IMR-90 (cell line): ENCODE measurements around the gene PRSS16. TPM values are rescaled to one million over a fixed set of nuclear protein-coding genes. Genes with fewer than 3 reads are reported as not detected.

Experiments
- ATAC-seq: fragments of 200-7000 bp; cut with Tn5 transposase; 2 replicates; pipeline ENCODE4 v1.9.1; 2020; ENCODE audit warnings: low read depth, mild to moderate bottlenecking, moderate library complexity
- BruUV-seq: library from RNA; stranded (reverse); fragments of 400-500 nt; replicated peaks from 2 replicates; lab custom pipeline; 2021; lab: Mats Ljungman, UMichigan
- CTCF ChIA-PET: fragments of 300-600 bp; formaldehyde crosslinking; extraction: SDS; loops from one replicate; lab custom pipeline; 2021; ENCODE audit warnings: antibody characterized with exemption; lab: Yijun Ruan, JAX
- POLR2A ChIA-PET: fragments of 300-600 bp; sonication (Branson Sonifier 250); formaldehyde crosslinking; loops from one replicate; lab custom pipeline; 2022; ENCODE audit warnings: antibody characterized with exemption; ENCODE audit not compliant: unreplicated experiment; lab: Charles Lee
- DNase-seq: peaks from one replicate; pipeline ENCODE4 v3.0.0; 2013
- H2AFZ ChIP-seq: replicated peaks from 2 replicates; pipeline ENCODE3; 2013; ENCODE audit warnings: low read length, mild to moderate bottlenecking; ENCODE audit not compliant: poor library complexity
- H2AK5ac ChIP-seq: 2 replicates; pipeline ENCODE4 v1.6.1; 2013; ENCODE audit warnings: low read depth, low read length, inconsistent platforms
- H2AK9ac ChIP-seq: replicated peaks from 2 replicates; pipeline ENCODE3; 2013; ENCODE audit warnings: mild to moderate bottlenecking, low read depth, low read length, moderate library complexity; ENCODE audit not compliant: poor library complexity
- H2BK120ac ChIP-seq: 2 replicates; pipeline ENCODE4 v1.6.1; 2013; ENCODE audit warnings: low read depth, low read length, inconsistent platforms
- H2BK15ac ChIP-seq: 3 replicates; pipeline ENCODE4 v1.6.1; 2013; ENCODE audit warnings: low read depth, low read length, inconsistent platforms
- H2BK20ac ChIP-seq: 2 replicates; pipeline ENCODE4 v1.6.1; 2013; ENCODE audit warnings: low read depth, mild to moderate bottlenecking, inconsistent platforms, low read length, moderate library complexity
- H2BK5ac ChIP-seq: 2 replicates; pipeline ENCODE4 v1.6.1; 2013; ENCODE audit warnings: mild to moderate bottlenecking, low read depth, low read length, inconsistent platforms; ENCODE audit not compliant: poor library complexity, severe bottlenecking
- H3K14ac ChIP-seq: replicated peaks from 2 replicates; pipeline ENCODE4 v1.6.1; 2013; ENCODE audit warnings: low read depth, low read length, inconsistent platforms
- H3K18ac ChIP-seq: 2 replicates; pipeline ENCODE4 v1.6.1; 2013; ENCODE audit warnings: low read depth, low read length, control low read depth
- H3K23ac ChIP-seq: 2 replicates; pipeline ENCODE4 v1.6.1; 2013; ENCODE audit warnings: low read depth, low read length, inconsistent platforms
- H3K27ac ChIP-seq: 2 replicates; pipeline ENCODE4 v1.5.1; 2013; ENCODE audit warnings: mild to moderate bottlenecking, control low read depth, low read length; ENCODE audit not compliant: insufficient read depth
- H3K27me3 ChIP-seq: 2 replicates; pipeline ENCODE4 v1.6.1; 2013; ENCODE audit warnings: low read length; ENCODE audit not compliant: control insufficient read depth, insufficient read depth
- H3K36me3 ChIP-seq: 2 replicates; pipeline ENCODE4 v1.6.1; 2013; ENCODE audit warnings: low read length, mixed read lengths; ENCODE audit not compliant: control insufficient read depth, insufficient read depth
- H3K4ac ChIP-seq: 2 replicates; pipeline ENCODE4 v1.6.1; 2013; ENCODE audit warnings: low read depth, low read length, inconsistent platforms
- H3K4me1 ChIP-seq: 2 replicates; pipeline ENCODE4 v1.6.1; 2013; ENCODE audit warnings: low read length, mixed read lengths; ENCODE audit not compliant: control insufficient read depth, insufficient read depth
- H3K4me2 ChIP-seq: 2 replicates; pipeline ENCODE4 v1.6.1; 2013; ENCODE audit warnings: low read depth, mild to moderate bottlenecking, control low read depth, low read length, moderate library complexity
- H3K4me3 ChIP-seq: 2 replicates; pipeline ENCODE4 v1.5.1; 2013; ENCODE audit warnings: low read depth, mild to moderate bottlenecking, control low read depth, low read length, moderate library complexity; ENCODE audit not compliant: insufficient read depth
- H3K56ac ChIP-seq: 2 replicates; pipeline ENCODE4 v1.6.1; 2013; ENCODE audit warnings: low read length, inconsistent platforms; ENCODE audit not compliant: insufficient read depth; ENCODE audit errors: extremely low read depth
- H3K79me1 ChIP-seq, 2 experiments: 2 replicates each; pipeline ENCODE4 v1.6.1; 2013; ENCODE audit warnings: low read length in 2 of 2, inconsistent platforms in 1 of 2, low read depth in 1 of 2
- H3K9ac ChIP-seq: 2 replicates; pipeline ENCODE4 v1.6.1; 2013; ENCODE audit warnings: low read depth, low read length, control low read depth
- H3K9me1 ChIP-seq: 2 replicates; pipeline ENCODE4 v1.6.1; 2013; ENCODE audit warnings: low read length, inconsistent platforms; ENCODE audit not compliant: insufficient read depth
- H3K9me3 ChIP-seq: 2 replicates; pipeline ENCODE4 v1.6.1; 2013; ENCODE audit warnings: low read length; ENCODE audit not compliant: control insufficient read depth, insufficient read depth
- H4K20me1 ChIP-seq: 2 replicates; pipeline ENCODE4 v1.6.1; 2013; ENCODE audit warnings: low read length, inconsistent platforms; ENCODE audit not compliant: insufficient read depth
- H4K5ac ChIP-seq: 2 replicates; pipeline ENCODE4 v1.6.1; 2013; ENCODE audit warnings: mild to moderate bottlenecking, low read depth, low read length, control low read depth
- H4K8ac ChIP-seq, 2 experiments: 2 replicates each; pipeline ENCODE4 v1.6.1; 2013; ENCODE audit warnings: low read depth in 2 of 2, low read length in 2 of 2, control low read depth in 1 of 2, inconsistent platforms in 1 of 2
- H4K91ac ChIP-seq: 2 replicates; pipeline ENCODE4 v1.6.1; 2013; ENCODE audit warnings: low read depth, low read length, inconsistent platforms; ENCODE audit not compliant: insufficient read depth
- CEBPB ChIP-seq: IDR thresholded peaks from 2 replicates; pipeline ENCODE4 v1.6.1; 2012; ENCODE audit warnings: low read depth, low read length, improper control_type of control experiment
- MXI1 ChIP-seq: IDR thresholded peaks from 2 replicates; pipeline ENCODE4 v1.6.1; 2012; ENCODE audit warnings: low read depth, mild to moderate bottlenecking, low read length, moderate library complexity, borderline replicate concordance
- RFX5 ChIP-seq: IDR thresholded peaks from 2 replicates; pipeline ENCODE4 v1.8.0; 2012; ENCODE audit warnings: low read depth, mild to moderate bottlenecking, low read length, moderate library complexity
- SMC3 ChIP-seq: fragments of 150-350 bp; IDR thresholded peaks from 2 replicates; pipeline ENCODE4 v1.6.1; 2016; ENCODE audit warnings: low read depth, mild to moderate bottlenecking, antibody characterized with exemption, low read length, moderate library complexity
- WGBS, 2 experiments: methylation state at CpG; one replicate each; pipeline versions ENCODE4 v1.1.5 to v1.1.7; 2013; ENCODE audit warnings: missing lambda C conversion rate in 2 of 2; ENCODE audit not compliant: insufficient read length in 1 of 2; ENCODE audit errors: extremely low coverage in 2 of 2; 5-methylcytosine and 5-hydroxymethylcytosine counted together
- dilution Hi-C: fragments of 300-500 bp; cut with HindIII; formaldehyde crosslinking; loops from one replicate; pipeline ENCODE4 v1.14.3; 2018; ENCODE audit warnings: low sequenced_read_pairs; ENCODE audit not compliant: unreplicated experiment
- in situ Hi-C: fragments of 300-500 bp; cut with MboI; formaldehyde crosslinking; loops from 3 replicates; pipeline ENCODE4 v1.14.3; 2019; ENCODE audit warnings: low sequenced_read_pairs, inconsistent platforms, mixed read lengths
- intact Hi-C: fragments of 100-400 bp; cut with micrococcal nuclease; formaldehyde crosslinking; loops from 2 replicates; pipeline ENCODE4 v1.10.0; 2022
- polyA plus RNA-seq, 3 experiments: library from polyadenylated mRNA; depleted of rRNA; stranded (reverse); fragments of >200 nt; gene quantifications; 2 replicates each; pipeline ENCODE4 v1.2.3, GENCODE V29; 2012; ENCODE audit warnings: low replicate concordance in 1 of 3
- total RNA-seq: library from RNA; depleted of rRNA; stranded (reverse); fragments of >200 nt; gene quantifications from 2 replicates; pipeline ENCODE4 v1.2.3, GENCODE V29; 2012

Gene PRSS16
- total and polyA plus RNA-seq, 2 of the 4 experiments (the other 2 are of a cell fraction), result 0.39 TPM; not detected in 1

DNA sequence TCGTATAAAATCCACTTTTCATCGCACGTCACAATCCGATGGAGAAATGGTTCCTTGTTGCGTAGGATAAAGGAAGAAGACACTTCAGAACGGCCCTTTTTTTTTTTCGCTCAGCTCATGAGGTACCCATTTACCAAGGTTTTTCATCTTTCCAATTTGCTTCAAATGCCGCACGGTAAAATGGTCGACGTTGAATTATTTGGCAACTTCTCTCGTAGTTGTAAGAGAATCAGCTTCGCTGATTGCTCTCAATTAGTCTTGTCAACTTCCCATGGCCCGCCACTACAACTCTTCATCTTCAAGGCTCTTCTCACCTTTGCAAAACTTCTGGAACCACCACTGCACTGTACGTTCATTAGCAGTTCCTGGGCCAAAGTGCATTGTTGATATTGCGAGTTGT, 35.8 kb downstream of the PRSS16 start:
- CTCF ChIA-PET, result interaction anchor here (0.6 kb wide), 1 partner anchor 95 kb away, joined by 3 read pairs; no protein-coding TSS in a partner anchor
- H2BK20ac ChIP-seq, result no peak overlapping the region
- dilution Hi-C loops, result no loop called here
- no peak overlapping the region for H3K9ac ChIP-seq
- no peak overlapping the region for H2BK120ac ChIP-seq
- H4K8ac ChIP-seq, result no peak overlapping the region
- H2BK15ac ChIP-seq, result no peak overlapping the region
- no peak overlapping the region for H3K56ac ChIP-seq
- no peak overlapping the region for H3K4me2 ChIP-seq
- H3K27ac ChIP-seq, result no peak overlapping the region
- no peaks in the 10 kb centered on the region for H3K4me1 ChIP-seq
- no peak overlapping the region for H3K23ac ChIP-seq
- no peak overlapping the region; the same call in 1 of the 2 replicates for H3K4me3 ChIP-seq
- H3K36me3 ChIP-seq, result no peaks in the 10 kb centered on the region
- H3K14ac ChIP-seq, result no peak overlapping the region
- BruUV-seq, result no TSS peak
- peaks cover 4% of the 10 kb centered on the region for H3K9me3 ChIP-seq
- H3K4ac ChIP-seq, result no peak overlapping the region
- 27% methylated on average over 2 of the region's 16 CpGs; no CpG with 5 or more reads in 1 of the 2 experiments for WGBS, 2 experiments
- H2AK5ac ChIP-seq, result no peak overlapping the region
- TF ChIP-seq SMC3, result no peak
- TF ChIP-seq RFX5, result no peak
- no peak for TF ChIP-seq MXI1
- no peak for TF ChIP-seq CEBPB
- H2BK5ac ChIP-seq, result no peak overlapping the region
- POLR2A ChIA-PET, result no interaction called here
- intact Hi-C loops, result loop anchor here (5.0 kb wide), 2 partner anchors 189 to 469 kb away; partner anchors contain the start of gene ZNF184
- no peak for DNase-seq
- no peaks in the 10 kb centered on the region for H3K79me1 ChIP-seq
- no peak for ATAC-seq
- H4K91ac ChIP-seq, result no peak overlapping the region
- H3K9me1 ChIP-seq, result no peaks in the 10 kb centered on the region; the same call in 1 of the 2 replicates
- H3K27me3 ChIP-seq, result peaks cover 42% of the 10 kb centered on the region
- no peak overlapping the region for H2AK9ac ChIP-seq
- no peak overlapping the region for H3K18ac ChIP-seq
- H4K20me1 ChIP-seq, result 0 out of 2 replicates have a peak, but pooled peaks cover 3% of the 10 kb centered on the region
- in situ Hi-C loops, result no loop called here
- no peak overlapping the region for H4K5ac ChIP-seq
- H2AFZ ChIP-seq, result peak overlapping the region; percentile 14
